ENCODE data around the gene LRRC4.
A peak's percentile ranks its signal among the peaks of the same experiment; 100 is the strongest.

The LRRC4 gene

GRCh38 chr7:128057909-128058308 is 26.7 kb upstream of the LRRC4 start:
- DNase-seq (ENCODE audit: low read depth), result no peak

DNA sequence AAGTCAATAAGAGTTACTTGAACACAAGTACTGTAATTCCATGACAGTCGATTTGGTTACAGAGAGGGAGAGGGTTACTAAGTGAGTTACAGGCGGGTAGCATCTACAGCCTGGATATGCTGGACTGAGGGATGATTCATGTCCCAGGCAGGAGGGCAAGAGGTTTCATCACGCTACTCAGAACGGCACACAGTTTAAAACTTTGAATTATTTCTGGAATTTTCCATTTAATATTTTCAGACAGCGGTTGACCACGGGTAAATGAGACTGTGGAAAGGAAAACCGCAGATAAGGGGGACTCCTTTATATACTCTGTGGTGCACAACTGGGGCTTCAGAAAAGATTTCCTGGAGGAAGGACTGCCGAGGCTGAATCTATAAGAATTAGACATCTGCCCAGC is 25.7 kb upstream of the LRRC4 start:
- no peak for DNase-seq (ENCODE audit: low read depth)

DNA sequence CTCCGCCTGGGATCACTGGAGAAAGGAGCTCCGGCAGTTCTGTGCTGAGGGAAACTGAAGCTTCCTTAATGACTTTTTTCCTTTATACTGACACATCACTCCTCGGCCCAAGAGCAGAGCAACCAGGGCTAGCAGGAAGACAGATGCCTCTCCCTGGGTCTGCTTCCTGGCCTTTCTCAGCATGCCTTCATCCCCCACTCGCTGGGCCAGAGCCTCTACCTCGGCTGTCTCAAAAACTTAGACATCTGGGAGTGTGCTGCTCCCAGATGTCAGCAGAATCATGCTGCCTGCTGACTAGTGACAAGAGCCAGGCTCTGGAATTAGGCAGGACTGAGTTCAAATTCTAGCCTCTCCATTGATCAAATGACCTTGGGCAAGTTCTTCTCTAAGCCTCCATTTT is 24.4 kb upstream of the LRRC4 start:
- DNase-seq (ENCODE audit: low read depth), result no peak

DNA sequence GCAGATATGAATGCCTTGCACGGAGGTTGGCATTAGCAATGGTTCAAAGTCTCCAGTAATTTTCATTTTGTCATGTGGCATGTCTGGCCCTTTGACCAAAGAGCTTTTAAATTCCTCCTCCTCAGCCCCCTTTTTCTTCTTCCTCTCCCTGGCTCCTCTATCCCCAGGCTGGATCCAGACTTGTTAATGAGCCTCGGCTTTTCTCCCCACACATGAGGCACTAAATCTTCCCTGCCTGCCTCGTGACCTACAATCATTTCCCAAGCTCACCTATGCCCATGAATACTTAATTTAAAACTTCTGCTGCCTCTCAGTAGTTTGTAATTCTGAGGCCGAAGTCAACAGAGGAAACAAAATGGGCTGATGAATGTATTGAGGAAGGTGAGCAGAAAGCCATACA is 23.3 kb upstream of the LRRC4 start:
- no peak for DNase-seq (ENCODE audit: low read depth)

DNA sequence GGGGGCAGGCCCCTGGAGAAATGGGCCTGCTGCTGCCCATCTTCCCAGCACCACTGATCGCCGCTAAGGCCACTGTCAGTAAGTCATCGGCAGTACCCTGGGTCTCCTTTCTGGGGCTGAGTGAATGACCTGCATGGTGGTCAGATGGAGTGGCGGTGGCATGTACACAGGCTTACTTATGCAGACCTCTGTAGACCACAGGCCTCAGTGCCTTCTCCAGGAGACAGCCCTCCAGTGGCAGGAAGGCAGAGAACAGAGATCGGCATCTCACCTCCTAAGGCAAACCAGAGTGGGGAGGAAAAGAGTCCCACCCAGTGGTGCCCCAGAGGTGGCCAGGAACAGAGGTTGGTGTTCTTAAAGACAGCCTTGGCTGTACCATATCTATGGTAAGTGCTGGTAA is 22.8 kb upstream of the LRRC4 start:
- DNase-seq (ENCODE audit: low read depth), result no peak

DNA sequence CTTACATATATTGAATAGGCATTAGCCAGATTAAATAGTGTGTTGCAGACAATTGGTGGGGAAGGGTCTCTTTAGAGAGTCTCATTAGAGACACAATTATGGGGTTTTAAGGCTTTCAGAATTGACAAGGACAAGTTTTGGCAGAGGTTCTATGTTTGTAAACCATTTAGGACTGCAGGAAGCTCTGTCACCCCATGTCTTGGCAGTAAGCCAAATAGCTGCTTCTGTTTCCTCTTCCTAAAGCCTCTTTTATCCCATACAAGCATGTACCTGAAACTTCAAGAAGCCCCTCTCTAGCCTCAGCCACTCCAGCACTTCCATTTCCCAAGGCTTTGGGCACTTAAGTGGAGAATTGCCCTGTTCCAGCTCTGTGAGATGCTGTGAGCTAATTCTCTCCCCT is 21.8 kb upstream of the LRRC4 start:
- no peak for DNase-seq (ENCODE audit: low read depth)

DNA sequence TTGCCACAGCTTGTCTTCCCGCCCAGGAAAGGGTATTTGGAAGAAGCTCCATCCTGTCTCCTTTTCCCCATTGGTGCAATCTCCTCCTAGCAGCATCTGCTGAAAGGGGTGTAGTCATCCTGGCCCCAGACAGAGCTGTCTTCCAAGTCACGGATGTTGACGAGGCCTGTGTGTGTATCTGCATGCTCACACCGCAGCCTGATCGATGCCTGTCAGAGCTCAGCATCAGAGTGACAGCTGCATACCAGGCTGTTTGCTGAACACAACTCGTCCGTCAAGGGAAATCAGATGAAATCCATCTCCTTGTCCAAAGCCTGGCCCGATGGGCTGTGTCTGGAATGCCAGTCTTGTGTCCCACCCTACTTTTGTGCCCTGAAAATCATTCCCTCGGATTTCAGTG is 21.2 kb upstream of the LRRC4 start:
- no peak for DNase-seq (ENCODE audit: low read depth)

DNA sequence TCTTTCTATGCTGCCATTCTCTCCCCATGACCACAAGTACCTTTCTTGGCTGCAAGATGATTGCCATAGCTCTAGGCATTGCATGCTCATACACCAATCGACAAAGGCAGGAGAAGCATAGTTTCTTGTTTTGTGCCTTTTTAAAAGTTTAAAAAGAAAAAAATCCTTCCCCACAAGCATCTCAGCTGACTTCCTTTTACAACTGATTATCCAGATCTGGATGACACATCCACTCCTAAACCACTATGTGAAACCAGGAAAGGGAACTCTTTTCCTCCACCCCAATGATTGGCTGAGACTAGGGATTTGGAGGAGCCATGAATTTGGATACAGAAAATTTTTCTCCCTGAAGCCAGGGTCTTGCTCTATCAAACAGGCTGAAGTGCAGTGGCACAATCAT is 14.5 kb upstream of the LRRC4 start:
- no peak for DNase-seq (ENCODE audit: low read depth)

DNA sequence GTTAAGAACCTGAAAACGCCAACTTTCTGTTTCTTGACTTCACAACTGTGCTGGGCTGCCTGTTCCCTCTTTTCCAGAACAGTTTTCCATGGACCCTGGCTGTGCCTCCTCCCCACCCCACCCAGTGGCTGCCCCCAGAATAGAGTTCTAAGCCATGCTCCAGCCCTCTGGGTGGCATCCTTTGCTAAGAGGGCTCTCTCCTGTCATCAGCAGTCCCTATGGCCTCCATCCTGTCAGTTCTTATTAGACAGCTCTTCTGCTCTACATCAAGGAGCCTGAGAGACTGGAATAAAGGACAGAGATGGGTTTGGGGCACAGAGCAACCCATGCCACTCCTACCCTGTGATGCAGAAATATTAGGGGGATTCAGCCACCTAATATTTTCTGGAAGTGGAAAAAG is 13.9 kb upstream of the LRRC4 start:
- no peak for DNase-seq (ENCODE audit: low read depth)

- no peak for DNase-seq (ENCODE audit: low read depth)
Measured at GRCh38 chr7:128044064-128044463, 12.8 kb upstream of the LRRC4 start.

DNA sequence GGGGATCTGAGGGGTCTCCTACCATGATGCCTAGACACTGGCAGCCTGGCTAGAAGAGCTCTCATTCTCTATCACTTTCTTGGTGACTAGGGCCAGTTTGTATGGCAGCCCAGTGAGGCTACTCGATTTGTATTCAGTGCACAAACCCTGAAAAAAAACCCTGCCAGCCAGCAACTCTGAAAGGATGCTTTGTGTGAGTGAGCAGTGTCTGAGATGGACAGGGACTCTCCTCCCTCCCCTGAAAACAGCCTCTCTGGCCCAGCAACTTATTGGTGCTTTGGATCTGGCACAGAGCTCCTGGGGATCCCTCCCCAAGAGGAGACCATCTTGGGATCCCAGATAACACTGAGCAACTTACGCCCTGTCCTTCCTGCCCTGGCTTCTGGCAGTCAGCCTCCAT is 10.8 kb upstream of the LRRC4 start:
- DNase-seq (ENCODE audit: low read depth), result no peak

- DNase-seq (ENCODE audit: low read depth), result no peak
Measured at GRCh38 chr7:128041203-128041602, 10.0 kb upstream of the LRRC4 start.

DNA sequence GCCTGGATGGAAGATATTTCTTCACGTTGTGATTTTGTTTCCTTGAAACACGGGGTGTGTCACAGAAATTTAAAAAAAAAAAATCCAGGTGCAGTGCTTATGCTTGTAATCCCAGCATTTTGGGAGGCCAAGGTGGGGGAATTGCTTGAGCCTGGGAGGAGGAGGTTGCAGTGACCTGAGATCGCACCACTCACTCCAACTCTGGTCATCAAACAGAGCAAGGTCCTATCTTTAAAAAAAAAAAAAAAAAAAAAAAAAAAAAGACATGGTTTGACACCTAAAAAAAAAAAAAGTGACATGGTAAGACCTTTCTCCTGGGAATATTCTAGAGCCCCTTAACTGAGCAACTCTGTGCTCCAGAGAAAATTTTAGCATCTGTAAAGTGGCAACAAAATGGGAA is 9.0 kb upstream of the LRRC4 start:
- DNase-seq (ENCODE audit: low read depth), result no peak

GRCh38 chr7:128039544-128039953 is 8.3 kb upstream of the LRRC4 start:
- no peak for DNase-seq (ENCODE audit: low read depth)

DNA sequence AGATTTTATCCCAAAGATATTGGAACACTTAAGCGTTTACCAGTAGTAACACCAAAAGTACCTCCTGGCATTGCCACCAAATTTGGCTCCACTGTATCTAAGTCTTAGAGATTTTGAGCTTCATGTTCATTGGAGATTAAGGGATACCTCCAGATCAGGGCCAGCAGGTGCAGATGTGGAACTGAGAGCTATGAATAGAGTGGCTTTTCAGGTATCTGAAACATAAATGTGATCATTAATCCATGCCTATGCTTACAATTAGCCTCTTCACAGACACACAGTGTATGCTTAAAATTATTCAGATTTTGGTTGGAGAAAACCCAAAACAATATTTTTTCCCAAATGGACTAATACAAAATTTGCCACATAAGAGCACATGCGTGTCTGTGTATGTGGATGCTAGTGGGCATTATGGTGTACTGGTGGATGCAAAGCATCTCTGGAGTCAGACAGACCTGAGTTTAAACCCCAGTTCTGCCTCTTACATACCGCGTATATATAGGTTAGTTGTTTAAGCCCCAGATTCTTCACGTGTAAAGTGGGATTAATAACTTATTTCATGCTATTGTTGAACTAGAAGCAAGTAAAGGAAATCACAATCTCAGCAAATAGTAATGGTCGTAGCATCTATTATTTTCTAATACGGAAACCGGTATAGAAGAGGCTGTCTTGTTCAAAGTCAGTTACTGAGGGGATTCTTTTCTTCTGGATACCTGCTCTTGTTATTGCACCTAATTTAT is 6.8 kb upstream of the LRRC4 start:
- no peak for DNase-seq (ENCODE audit: low read depth)

DNA sequence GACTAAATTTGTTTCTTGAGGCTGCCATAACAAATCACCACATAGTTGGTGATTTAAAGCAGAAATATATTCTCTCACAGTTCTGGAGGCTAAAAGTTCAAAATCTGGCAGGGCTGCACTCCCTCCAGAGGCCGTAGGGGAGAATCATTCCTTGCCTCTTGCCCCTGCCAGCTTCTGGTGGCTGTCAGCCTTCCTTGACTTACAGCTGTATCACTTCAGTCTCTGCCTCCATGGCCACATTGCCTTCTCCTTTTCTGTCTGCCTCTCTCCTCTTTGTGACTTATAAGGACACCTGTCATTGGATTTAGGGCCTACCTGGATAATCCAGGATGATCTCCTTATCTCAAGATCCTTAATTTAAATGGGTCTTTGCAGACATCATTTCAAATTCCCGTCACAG is 5.8 kb upstream of the LRRC4 start:
- no peak for DNase-seq (ENCODE audit: low read depth)

- no peak for DNase-seq (ENCODE audit: low read depth)
Measured at GRCh38 chr7:128036226-128036940, 5.1 kb upstream of the LRRC4 start.

- no peak for DNase-seq (ENCODE audit: low read depth)
Measured at GRCh38 chr7:128035712-128036111, 4.5 kb upstream of the LRRC4 start.

- no peak for DNase-seq (ENCODE audit: low read depth)
Measured at GRCh38 chr7:128034825-128035224, 3.6 kb upstream of the LRRC4 start.

DNA sequence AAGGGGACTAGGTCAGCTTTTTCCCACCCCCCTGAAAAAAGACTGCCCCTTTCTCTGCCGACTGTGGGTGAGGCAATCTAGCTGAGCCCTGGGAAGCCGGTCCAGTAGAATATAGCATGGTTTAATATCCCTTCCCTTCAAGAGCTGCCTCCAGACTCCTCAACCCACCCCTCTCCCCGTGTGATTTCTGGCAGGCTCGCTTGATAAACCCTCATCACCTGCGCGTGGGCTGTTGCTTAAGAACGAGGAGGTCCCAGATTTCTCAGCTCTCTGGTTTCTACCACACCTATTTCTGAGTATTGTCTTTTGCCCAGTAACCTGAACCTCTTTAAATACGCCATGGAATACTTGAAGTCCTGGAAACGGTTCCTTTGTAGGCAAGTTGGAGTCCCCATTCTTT is 2.0 kb upstream of the LRRC4 start:
- DNase-seq (ENCODE audit: low read depth), result no peak

DNA sequence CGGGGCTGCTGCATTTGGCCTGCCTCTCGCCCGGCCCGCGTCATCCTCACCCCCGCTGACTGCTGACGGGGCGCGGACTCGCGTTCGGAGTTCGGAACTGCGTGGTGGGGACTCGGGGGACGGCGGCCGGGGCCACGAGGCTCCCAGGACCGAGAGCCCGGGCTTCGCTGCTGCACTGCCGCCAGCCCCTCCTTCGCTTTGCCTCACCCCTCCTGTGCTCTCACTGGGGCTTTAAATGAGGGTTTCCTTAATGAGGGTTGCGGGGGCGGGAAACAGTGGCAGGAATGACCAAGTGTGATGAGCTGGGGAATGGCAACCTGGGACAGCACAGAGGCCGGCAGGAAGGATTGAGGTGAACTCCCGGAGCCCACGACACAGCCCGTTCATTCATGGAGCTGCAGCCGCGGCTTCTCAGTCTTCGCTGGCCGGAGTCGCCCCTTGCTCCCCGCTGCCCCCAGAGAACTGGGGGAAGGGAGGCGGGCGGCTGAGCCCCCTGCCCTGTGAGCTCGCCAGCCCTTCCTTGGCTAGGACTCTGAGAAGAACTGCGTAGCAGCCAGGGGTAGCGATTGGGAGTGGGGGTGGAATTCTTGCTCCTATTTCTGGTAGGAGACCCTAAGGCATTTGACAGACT is 1.5 kb upstream of the LRRC4 start:
- no peak for DNase-seq (ENCODE audit: low read depth)

GRCh38 chr7:128031901-128032604 is 816 bp upstream of the LRRC4 start:
- peak; percentile 33 for DNase-seq (ENCODE audit: low read depth)

DNA sequence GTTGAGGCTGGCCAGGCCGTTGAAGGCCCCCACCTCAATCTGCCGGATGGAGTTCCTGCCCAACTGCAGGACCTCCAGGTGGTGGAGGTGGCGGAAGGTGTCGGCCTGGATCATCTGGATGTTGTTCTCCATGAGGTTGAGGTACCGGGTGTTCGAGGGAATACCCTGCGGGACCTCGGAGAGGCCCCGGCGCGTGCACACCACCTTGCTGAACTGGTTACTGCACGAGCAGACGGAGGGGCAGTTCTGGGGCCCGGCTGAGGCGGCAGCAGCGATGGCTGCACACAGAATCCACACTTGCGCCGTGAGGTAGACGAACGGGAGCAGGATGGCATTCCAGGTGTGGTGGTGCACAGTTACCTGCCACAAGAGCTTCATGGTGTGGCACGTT is 979 bp downstream of the LRRC4 start:
- DNase-seq (ENCODE audit: low read depth), result no peak

Measured in activated T-helper 9 cell treated with anti-CD3 and anti-CD28 coated beads, Interleukin-2, amount 50 U/mL, for 16 hours (primary cell).